Measurements from ENCODE around the gene FAM236C.
"Not testable (repeated sequence)": the region's sequence is repeated elsewhere in the genome, so short reads cannot be mapped to it uniquely, and the experiment has no call there.

Gene FAM236C

DNA sequence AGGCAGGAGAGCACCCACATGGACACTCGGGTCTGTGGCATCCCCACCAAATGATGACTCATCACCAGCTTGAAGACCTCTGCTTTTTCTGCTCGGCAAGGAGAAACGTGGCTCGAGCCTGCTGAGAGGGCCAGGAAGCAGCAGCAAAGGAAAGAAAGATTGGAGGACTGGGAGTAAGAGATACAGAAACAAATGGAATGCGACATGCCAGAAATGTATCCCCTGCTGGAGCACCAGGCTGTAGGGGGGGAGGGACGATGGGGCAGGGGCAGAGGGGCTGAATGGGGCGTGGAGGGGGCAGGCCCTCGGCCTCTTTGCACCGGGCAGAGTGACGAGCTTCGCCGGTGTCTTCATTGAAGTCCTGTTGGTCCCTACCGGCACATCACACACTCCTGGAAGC is at the start of gene FAM236C:
Gene FAM236C, plus strand, starts transcription at position 301 of the 400 bp plus-strand sequence. CDS start 100 bp downstream, outside the sequence.
- not testable (repeated sequence) for DNase-seq (ENCODE audit: low spot score)

DNA sequence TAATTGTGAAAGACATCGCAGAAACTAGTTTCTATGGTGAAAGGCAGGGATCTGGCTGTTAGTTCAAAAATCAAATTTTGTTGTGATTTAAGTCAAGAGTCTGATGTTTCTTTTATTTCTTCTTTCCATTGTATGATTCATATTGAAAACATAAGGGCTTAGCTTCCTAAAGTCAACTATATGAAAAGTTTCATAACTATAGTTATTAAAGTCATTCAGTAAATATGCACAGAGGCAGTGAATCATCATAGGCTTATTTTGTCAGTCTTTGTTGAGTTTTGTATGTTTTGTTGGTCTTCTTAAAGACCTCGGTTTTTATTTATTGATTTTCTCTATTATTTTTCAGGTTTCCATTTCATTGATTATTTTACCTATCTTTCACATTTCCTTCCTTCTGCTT is 29.5 kb upstream of the FAM236C start:
- DNase-seq (ENCODE audit: low spot score), result not testable (repeated sequence)

DNA sequence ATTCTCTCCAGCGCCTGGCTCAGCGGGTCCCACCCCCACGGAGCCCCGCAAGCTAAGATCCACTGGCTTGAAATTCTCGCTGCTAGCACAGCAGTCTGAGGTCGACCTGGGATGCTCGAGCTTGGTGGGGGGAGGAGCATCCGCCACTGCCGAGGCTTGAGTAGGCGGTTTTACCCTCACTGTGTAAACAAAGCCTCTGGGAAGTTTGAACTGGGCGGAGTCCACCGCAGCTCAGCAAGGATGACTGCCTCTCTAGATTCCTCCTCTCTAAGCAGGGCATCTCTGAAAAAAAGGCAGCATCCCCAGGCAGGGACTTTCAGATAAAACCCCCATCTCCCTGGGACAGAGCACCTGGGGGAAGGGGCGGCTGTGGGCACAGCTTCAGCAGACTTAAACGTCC is 22.7 kb upstream of the FAM236C start:
- DNase-seq (ENCODE audit: low spot score), result not testable (repeated sequence)

DNA sequence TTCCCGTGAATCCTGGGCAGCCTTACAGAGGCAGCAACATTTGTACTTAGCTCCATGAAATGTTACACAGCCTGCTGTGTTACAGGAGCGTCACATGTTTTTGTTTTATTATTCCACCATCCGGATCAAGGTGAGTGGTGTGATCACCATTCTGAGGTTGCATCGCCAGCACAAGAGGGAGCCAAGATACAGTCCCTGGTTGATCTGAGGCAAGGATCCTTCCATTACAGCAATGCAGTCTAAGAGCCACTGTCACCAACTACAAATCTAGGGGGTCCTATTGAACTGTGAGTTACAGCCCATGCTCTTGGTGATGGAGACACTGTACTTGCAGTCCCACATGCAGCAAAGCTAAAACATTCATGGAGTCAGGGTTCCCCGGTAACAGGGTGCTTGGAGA is 3.7 kb downstream of the FAM236C start:
- not testable (repeated sequence) for DNase-seq (ENCODE audit: low spot score)

DNA sequence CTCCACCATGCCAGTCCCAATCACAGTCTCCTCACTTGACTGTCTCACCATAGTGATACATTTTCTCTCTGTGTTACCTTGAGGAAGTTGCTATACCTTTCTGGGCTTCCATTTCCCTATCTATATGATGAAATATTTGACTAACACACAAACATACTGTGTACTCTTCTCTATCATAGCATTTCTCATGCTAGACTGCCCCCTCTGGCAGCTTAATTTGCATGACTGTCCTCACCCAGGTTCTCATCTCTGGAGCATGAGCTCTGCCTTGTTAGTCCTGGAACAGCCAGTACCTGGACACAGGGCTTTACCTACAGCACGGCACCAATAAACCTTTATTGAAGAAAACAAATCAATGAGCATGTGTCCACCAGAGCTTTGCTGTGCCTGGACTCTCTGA is 19.9 kb downstream of the FAM236C start:
- not testable (repeated sequence) for DNase-seq (ENCODE audit: low spot score)

DNA sequence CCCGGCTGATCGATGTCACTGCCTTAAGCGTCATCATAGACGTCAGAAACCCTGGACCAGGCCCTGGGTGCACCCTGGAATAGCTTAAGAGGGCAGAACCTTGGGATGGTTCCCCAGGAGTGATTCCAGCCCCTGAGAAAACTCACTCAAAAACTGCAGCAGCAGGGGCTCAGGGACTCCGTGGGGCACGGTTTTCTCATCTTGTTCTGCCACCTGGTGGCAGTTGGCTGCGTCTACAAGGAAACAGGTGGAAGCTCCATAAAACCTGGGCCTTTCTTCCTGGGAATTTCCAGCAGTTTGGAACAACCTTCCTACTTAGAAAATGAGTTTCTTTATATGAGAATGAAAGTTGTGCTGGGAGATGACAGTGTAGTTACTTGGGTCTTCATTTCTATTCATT is 24.0 kb downstream of the FAM236C start:
- DNase-seq (ENCODE audit: low spot score), result not testable (repeated sequence)

DNA sequence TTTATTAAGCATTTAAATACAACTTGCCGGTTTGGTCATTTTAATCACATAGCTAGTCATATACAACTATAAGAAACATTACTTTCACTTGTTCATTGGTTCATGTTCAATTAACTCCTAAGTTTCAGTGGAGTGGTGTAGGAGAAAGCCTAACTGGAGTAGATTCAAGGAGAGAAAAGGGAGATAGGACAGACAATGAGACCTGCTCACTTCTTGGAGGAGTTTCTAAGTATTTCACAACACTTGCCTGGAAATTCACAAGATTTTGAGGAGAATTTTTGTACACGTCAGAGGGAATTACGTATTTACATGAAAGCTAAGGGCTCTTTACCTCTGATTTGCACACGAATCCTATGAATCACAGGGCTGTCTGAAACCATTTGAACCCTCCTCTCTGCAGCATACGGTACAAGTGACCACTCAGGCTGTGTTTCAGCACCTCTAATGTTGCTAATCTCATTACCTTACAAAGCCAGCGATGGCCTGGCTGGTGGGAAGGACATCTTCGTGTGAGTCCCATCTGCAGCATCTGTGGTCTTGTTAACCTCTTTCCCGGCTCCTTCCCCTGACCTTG is 24.6 kb downstream of the FAM236C start:
- not testable (repeated sequence) for DNase-seq (ENCODE audit: low spot score)

DNA sequence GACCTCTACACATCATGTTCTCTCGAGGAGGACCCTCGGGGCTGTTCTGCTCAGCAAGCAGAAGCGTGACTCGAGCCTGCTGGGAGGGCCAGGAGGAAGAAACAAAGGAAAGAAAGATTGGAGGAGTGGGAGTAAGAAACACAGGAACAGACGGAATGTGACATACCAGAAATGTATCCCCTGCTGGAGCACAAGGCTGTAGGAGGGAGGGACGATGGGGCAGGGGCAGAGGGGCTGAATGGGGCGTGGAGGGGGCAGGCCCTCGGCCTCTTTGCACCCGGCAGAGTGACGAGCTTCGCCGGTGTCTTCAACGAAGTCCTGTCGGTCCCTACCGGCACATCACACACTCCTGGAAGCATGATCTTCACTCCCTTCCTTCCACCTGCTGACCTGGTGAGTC is 25.5 kb downstream of the FAM236C start, which contains the start of gene FAM236A:
Gene FAM236A, plus strand, starts transcription at position 301 of the 400 bp plus-strand sequence. Its CDS starts 57 bp downstream, at position 358.
- not testable (repeated sequence) for DNase-seq (ENCODE audit: low spot score)

DNA sequence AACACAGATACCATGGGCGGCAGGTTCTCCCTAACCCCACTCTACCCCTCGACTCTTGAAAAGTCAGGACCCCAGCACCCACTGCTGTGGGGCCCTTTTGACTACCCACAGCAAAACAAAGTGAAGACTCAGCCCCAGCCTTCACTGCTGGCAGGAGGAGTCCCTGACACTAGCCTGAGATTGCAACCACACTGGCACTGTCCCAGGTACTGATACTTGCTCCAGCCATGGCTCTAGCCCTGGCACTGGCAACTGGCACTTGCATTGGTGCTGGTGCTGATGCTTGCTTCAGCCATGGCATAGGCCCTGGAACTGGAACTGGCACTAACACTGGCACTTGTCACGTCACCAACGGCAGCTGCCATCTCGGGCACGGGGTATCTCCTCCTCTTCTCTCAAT is 29.9 kb downstream of the FAM236C start:
- not testable (repeated sequence) for DNase-seq (ENCODE audit: low spot score)

DNA sequence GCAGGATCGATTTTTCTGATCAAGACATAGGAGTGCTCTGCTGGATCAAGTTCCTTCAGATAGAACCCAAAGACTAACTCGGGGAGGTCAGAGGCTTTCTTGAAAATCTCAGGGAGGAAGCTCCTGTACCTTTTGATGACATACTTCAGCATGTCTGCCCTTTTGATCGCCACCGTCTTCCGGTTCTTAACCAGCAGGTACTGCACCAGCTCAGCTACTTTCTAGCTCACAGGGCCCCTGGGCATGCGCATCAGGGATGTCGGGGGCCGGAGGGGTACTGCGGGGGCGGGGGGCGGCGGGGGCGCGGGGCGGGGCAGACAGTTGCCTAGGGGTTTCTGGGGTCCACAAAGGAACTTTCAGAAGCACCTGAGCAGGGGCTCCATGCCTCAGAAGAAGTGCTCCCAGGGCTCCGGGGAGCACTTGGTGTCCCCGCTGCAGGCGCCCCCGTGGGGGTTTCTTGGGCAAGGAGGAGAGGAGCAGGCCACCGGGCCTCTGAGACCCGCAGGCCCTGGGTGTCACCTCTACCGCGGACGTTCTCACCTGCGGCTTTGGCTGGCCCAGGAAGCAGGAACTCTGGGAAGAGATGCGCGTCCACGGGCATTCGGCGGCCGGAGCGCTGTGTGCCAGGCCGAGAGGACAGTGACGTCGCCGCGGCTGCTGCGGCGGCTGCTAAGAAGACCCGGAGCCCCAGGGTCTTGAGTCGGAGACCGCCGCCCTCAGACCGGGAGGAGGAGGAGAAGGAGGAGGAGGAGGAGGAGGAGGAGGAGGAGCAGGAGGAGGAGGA is 30.8 kb downstream of the FAM236C start:
- not testable (repeated sequence) for DNase-seq (ENCODE audit: low spot score)

DNA sequence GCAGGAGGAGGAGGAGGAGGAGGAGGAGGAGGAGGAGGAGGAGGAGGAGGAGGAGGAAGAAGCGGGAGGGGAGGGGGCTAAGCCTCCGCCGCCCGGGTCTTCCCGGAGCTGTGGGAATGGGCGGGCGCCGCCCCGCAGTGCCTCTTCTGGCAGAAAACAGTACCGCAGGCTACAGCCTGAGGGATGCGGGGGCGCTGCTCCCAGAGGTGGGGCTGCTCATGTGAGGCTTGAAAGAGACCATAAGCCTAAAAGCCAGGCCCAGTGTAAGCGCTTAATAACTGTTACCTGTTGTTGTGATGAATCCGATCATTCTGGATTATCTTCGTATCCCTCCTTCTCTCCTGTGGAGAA is 31.4 kb downstream of the FAM236C start, which contains the start of gene DMRTC1:
Gene DMRTC1, minus strand, starts transcription at position 19 of the 351 bp plus-strand sequence. CDS start 68,143 bp downstream, outside the sequence.
- not testable (repeated sequence) for DNase-seq (ENCODE audit: low spot score)

DNA sequence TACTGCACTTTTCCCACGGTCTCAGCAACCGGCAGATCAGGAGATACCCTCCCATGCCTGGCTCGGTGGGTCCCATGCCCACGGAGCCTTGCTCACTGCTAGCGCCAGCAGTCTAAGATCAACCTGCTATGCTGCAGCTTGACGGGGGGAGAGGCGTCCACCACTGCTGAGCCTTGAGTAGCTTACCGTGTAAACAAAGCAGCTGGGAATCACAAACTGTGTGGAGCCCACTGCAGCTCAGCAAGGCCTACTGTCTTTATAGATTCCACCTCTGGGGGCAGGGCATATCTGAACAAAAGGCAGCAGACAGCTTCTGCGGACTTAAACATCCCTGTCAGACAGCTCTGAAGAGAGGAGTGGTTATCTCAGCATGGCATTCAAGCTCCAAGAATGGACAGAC is 47.6 kb downstream of the FAM236C start:
- not testable (repeated sequence) for DNase-seq (ENCODE audit: low spot score)

All from left forelimb (tissue), 1 donor.